ENCODE data around the gene PI4K2B.
"Not testable (repeated sequence)": the region's sequence is repeated elsewhere in the genome, so short reads cannot be mapped to it uniquely, and the experiment has no call there.

PI4K2B gene

GRCh38 chr4:25245181-25245580 lies 11.3 kb downstream of the PI4K2B start:
- ChIA-PET CTCF (no interaction called here), POLR2A (no interaction called here)
- DNase-seq (ENCODE audit: extremely low spot score): no peak
- no peak for TF ChIP-seq BHLHE40 (IDR thresholded peaks at IDR 0.05; ENCODE audit: borderline replicate concordance)

- no peak for DNase-seq (ENCODE audit: extremely low spot score)
- ChIA-PET CTCF (no interaction called here), POLR2A (no interaction called here)
- TF ChIP-seq L3MBTL2 (conservative IDR thresholded peaks at IDR 0.05): no peak
- no peak for TF ChIP-seq ARNT (IDR thresholded peaks at IDR 0.05)
- no peak for TF ChIP-seq LEF1 (IDR thresholded peaks at IDR 0.05; ENCODE audit: borderline replicate concordance)
- TF ChIP-seq PKNOX1 (IDR thresholded peaks at IDR 0.05): no peak
- TF ChIP-seq FOXK2 (IDR thresholded peaks at IDR 0.05): no peak
- no peak for TF ChIP-seq SP1 (IDR thresholded peaks at IDR 0.05)
- no peak for TF ChIP-seq HDGF (IDR thresholded peaks at IDR 0.05; ENCODE audit: borderline replicate concordance)
- no peak for TF ChIP-seq ZNF384 (IDR thresholded peaks at IDR 0.05)
- TF ChIP-seq BHLHE40 (IDR thresholded peaks at IDR 0.05; ENCODE audit: borderline replicate concordance): no peak
- TF ChIP-seq ELF4 (IDR thresholded peaks at IDR 0.05): no peak
These were observed 13.1 kb downstream of the PI4K2B start for GRCh38 chr4:25246680-25247611.

GRCh38 chr4:25248875-25249274 lies 15.0 kb downstream of the PI4K2B start:
- POLR2A ChIA-PET; CTCF ChIA-PET; DNase-seq (ENCODE audit: extremely low spot score): not testable (repeated sequence)

- CTCF ChIA-PET; POLR2A ChIA-PET; DNase-seq (ENCODE audit: extremely low spot score): not testable (repeated sequence)
These were observed 15.7 kb downstream of the PI4K2B start for GRCh38 chr4:25249494-25249893.

- DNase-seq (ENCODE audit: extremely low spot score): no peak
- ChIA-PET POLR2A (no interaction called here), CTCF (interaction anchor here (0.7 to 1.0 kb wide), 2 partner anchors 10 to 92 kb away, joined by 3 to 4 read pairs; partner anchors contain the start of gene SEPSECS)
- TF ChIP-seq PKNOX1 (IDR thresholded peaks at IDR 0.05) (no peak), HDGF (IDR thresholded peaks at IDR 0.05; ENCODE audit: borderline replicate concordance) (no peak), FOXM1 (IDR thresholded peaks at IDR 0.05; ENCODE audit: borderline replicate concordance) (no peak), ZNF384 (IDR thresholded peaks at IDR 0.05) (no peak), NFRKB (IDR thresholded peaks at IDR 0.05) (no peak)
These were observed 18.6 kb downstream of the PI4K2B start for GRCh38 chr4:25252230-25253070.

GRCh38 chr4:25253071-25253445 lies 19.2 kb downstream of the PI4K2B start:
- no peak for DNase-seq (ENCODE audit: extremely low spot score)
- ChIA-PET CTCF (interaction anchor here (1.0 kb wide), 1 partner anchor 9 kb away, joined by 4 read pairs; no protein-coding TSS in a partner anchor), POLR2A (interaction anchor here (1.0 kb wide), 1 partner anchor 19 kb away, joined by 3 read pairs; no protein-coding TSS in a partner anchor)
- TF ChIP-seq L3MBTL2 (conservative IDR thresholded peaks at IDR 0.05) (no peak), SP1 (IDR thresholded peaks at IDR 0.05) (no peak), LEF1 (IDR thresholded peaks at IDR 0.05; ENCODE audit: borderline replicate concordance) (no peak), HDGF (IDR thresholded peaks at IDR 0.05; ENCODE audit: borderline replicate concordance) (no peak), FOXK2 (IDR thresholded peaks at IDR 0.05) (no peak), TARDBP (IDR thresholded peaks at IDR 0.05) (no peak), PKNOX1 (IDR thresholded peaks at IDR 0.05) (no peak), FOXM1 (IDR thresholded peaks at IDR 0.05; ENCODE audit: borderline replicate concordance) (no peak), ARNT (IDR thresholded peaks at IDR 0.05) (no peak), BHLHE40 (IDR thresholded peaks at IDR 0.05; ENCODE audit: borderline replicate concordance) (no peak), SUZ12 (IDR thresholded peaks at IDR 0.05) (no peak), FOXA1 (IDR thresholded peaks at IDR 0.05) (no peak), ZNF384 (IDR thresholded peaks at IDR 0.05) (no peak), CTBP1 (IDR thresholded peaks at IDR 0.05; ENCODE audit: borderline replicate concordance) (no peak), NFRKB (IDR thresholded peaks at IDR 0.05) (no peak), ELF4 (IDR thresholded peaks at IDR 0.05) (no peak)

- CTCF ChIA-PET: interaction anchor here (1.0 kb wide), 1 partner anchor 8 kb away, joined by 4 read pairs; no protein-coding TSS in a partner anchor
- not testable (repeated sequence) for DNase-seq (ENCODE audit: extremely low spot score)
- POLR2A ChIA-PET: interaction anchor here (1.0 kb wide), 1 partner anchor 19 kb away, joined by 3 read pairs; no protein-coding TSS in a partner anchor
These were observed 20.0 kb downstream of the PI4K2B start for GRCh38 chr4:25253786-25254185.

Data from HEK293T (cell line).